ENCODE measurements around the gene BNC2.

BNC2 gene

DNA sequence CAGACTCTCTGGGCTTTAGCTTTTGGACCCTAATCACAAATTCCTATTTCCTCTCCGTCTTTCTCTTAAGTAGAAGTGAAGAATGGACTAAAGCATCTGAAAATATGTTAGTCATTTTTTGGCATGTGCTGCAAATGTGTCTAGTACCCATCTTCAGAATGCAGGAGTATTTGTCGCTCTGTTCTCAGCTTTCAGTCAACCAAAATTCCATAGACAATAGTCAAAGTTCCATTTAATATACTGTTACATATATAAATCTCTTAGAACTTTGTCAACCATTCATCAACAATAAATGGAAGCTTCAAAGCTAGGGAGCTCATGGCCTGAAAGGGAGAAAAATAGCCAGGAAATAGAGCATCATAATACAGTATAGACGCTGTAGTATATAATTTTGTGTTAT lies 509.4 kb downstream of the BNC2 start:
- no peak overlapping the region for H3K4me3 ChIP-seq (ENCODE audit: severe bottlenecking)
- ATAC-seq (ENCODE audit: low read depth) (no peak), DNase-seq (ENCODE audit: low spot score) (no peak)
- no peaks in the 10 kb centered on the region for H3K27me3 ChIP-seq (ENCODE audit: insufficient read depth, poor library complexity, severe bottlenecking)
- TF ChIP-seq, protein P1, sequence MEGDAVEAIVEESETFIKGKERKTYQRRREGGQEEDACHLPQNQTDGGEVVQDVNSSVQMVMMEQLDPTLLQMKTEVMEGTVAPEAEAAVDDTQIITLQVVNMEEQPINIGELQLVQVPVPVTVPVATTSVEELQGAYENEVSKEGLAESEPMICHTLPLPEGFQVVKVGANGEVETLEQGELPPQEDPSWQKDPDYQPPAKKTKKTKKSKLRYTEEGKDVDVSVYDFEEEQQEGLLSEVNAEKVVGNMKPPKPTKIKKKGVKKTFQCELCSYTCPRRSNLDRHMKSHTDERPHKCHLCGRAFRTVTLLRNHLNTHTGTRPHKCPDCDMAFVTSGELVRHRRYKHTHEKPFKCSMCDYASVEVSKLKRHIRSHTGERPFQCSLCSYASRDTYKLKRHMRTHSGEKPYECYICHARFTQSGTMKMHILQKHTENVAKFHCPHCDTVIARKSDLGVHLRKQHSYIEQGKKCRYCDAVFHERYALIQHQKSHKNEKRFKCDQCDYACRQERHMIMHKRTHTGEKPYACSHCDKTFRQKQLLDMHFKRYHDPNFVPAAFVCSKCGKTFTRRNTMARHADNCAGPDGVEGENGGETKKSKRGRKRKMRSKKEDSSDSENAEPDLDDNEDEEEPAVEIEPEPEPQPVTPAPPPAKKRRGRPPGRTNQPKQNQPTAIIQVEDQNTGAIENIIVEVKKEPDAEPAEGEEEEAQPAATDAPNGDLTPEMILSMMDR (IDR thresholded peaks at IDR 0.05; ENCODE audit: poor library complexity, severe bottlenecking) = no peak
- H3K4me1 ChIP-seq (ENCODE audit: insufficient read depth, poor library complexity, severe bottlenecking) = no peaks in the 10 kb centered on the region
- H3K36me3 ChIP-seq (ENCODE audit: low read depth) = no peaks in the 10 kb centered on the region
- H3K9me3 ChIP-seq (ENCODE audit: severe bottlenecking) = no peaks in the 10 kb centered on the region
- H3K27ac ChIP-seq (ENCODE audit: poor library complexity, severe bottlenecking) = no peak overlapping the region

DNA sequence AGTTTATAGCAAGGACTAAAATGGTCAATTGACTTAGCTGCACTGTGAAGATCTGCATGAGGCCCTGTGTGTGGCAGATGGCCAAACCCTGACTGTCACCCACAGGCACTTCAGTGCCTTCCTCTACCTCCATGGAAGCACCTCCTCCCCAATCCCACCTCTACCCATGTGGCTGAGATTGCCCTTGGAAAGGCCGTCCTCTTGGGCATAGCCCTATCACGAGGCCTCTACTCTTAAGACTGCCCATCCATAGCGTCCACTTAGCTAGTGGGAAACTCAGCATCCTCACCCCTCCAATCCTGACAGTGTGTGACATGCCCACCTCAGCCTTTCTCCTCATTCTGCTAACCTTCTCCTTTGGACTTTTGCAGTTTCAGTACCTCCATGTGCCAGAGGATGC lies 510.2 kb downstream of the BNC2 start:
- ATAC-seq (ENCODE audit: low read depth) (no peak), DNase-seq (ENCODE audit: low spot score) (no peak)
- Histone ChIP-seq H3K27ac (ENCODE audit: poor library complexity, severe bottlenecking) (no peak overlapping the region), H3K27me3 (ENCODE audit: insufficient read depth, poor library complexity, severe bottlenecking) (no peaks in the 10 kb centered on the region), H3K36me3 (ENCODE audit: low read depth) (no peaks in the 10 kb centered on the region), H3K4me1 (ENCODE audit: insufficient read depth, poor library complexity, severe bottlenecking) (no peaks in the 10 kb centered on the region), H3K4me3 (ENCODE audit: severe bottlenecking) (no peak overlapping the region), H3K9me3 (ENCODE audit: severe bottlenecking) (no peaks in the 10 kb centered on the region)
- TF ChIP-seq, protein P1 (IDR thresholded peaks at IDR 0.05; ENCODE audit: poor library complexity, severe bottlenecking) = no peak

Measured in RWPE2 (cell line).